Measurements from ENCODE around the gene SH3RF3. TPM values are rescaled to one million over a fixed set of nuclear protein-coding genes. Genes with fewer than 3 reads are reported as not detected.

The SH3RF3 gene
- total RNA-seq, 1 experiment from 2014 or later: not detected

- Histone ChIP-seq H3K9me3 (ENCODE audit: control insufficient read depth in 1 of 2, insufficient read depth in 1 of 2, low read depth in 1 of 2, low read length in 2 of 2) (peaks cover 0 to 4% of the 10 kb centered on the region in 2 experiments; a peak in 1 of 4 replicates), H3K4me1 (ENCODE audit: control insufficient read depth in 1 of 2, insufficient read depth in 2 of 2, low read length in 2 of 2) (peaks cover 0 to 5% of the 10 kb centered on the region in 2 experiments; a peak in 1 of 4 replicates), H3K27ac (ENCODE audit: low read depth, low read length) (no peak overlapping the region), H3K4me3 (replicated peaks in 1 of 2; ENCODE audit: low read depth in 1 of 2, low read length in 2 of 2) (no peak overlapping the region), H3K4me2 (ENCODE audit: low read length) (no peak overlapping the region), H3K27me3 (ENCODE audit: insufficient read depth, low read length) (no peaks in the 10 kb centered on the region), H4K20me1 (ENCODE audit: insufficient read depth) (no peaks in the 10 kb centered on the region), H2AFZ (ENCODE audit: low read depth, low read length, poor library complexity, severe bottlenecking) (no peak overlapping the region), H3K79me2 (ENCODE audit: insufficient read depth, low read length) (no peaks in the 10 kb centered on the region), H3K9ac (ENCODE audit: low read length) (no peak overlapping the region), H3K9me2 (ENCODE audit: insufficient read depth) (no peaks in the 10 kb centered on the region), H3K36me3 (ENCODE audit: control insufficient read depth in 1 of 2, insufficient read depth in 2 of 2, low read length in 2 of 2) (no peaks in the 10 kb centered on the region)
- intact Hi-C loops (cut with micrococcal nuclease): no loop called here
- ATAC-seq: no peak
- no TSS peak for BruUV-seq (replicated peaks)
- TF ChIP-seq YY1 (IDR thresholded peaks at IDR 0.05; ENCODE audit: extremely low read depth, insufficient replicate concordance, low read depth, low read length) (no peak), FOSL1 (IDR thresholded peaks at IDR 0.05; ENCODE audit: low read depth) (no peak), POLR2AphosphoS5 (IDR thresholded peaks at IDR 0.05; ENCODE audit: low read depth, low read length) (no peak), ATF3 (IDR thresholded peaks at IDR 0.05) (no peak), REST (IDR thresholded peaks at IDR 0.05; ENCODE audit: low read depth) (no peak), ZBTB33 (IDR thresholded peaks at IDR 0.05; ENCODE audit: extremely low read depth, insufficient replicate concordance, low read length) (no peak), ZNF274 (IDR thresholded peaks at IDR 0.05; ENCODE audit: low read depth, low read length) (no peak), CTCF (IDR thresholded peaks at IDR 0.05 in 2 of 3, conservative IDR thresholded peaks at IDR 0.05 in 1 of 3; ENCODE audit: borderline replicate concordance in 1 of 3, insufficient read depth in 1 of 3, low read depth in 2 of 3, low read length in 2 of 3) (no peak), SRF (IDR thresholded peaks at IDR 0.05; ENCODE audit: low read depth) (no peak), CBX3 (IDR thresholded peaks at IDR 0.05; ENCODE audit: low read depth) (no peak), RAD21 (IDR thresholded peaks at IDR 0.05; ENCODE audit: low read depth) (no peak), SIN3A (IDR thresholded peaks at IDR 0.05; ENCODE audit: low read depth) (no peak), JUND (IDR thresholded peaks at IDR 0.05) (no peak), POLR2A (IDR thresholded peaks at IDR 0.05; ENCODE audit: borderline replicate concordance, extremely low read depth, insufficient read depth, insufficient read length) (no peak), MAX (IDR thresholded peaks at IDR 0.05) (no peak), EZH2 (IDR thresholded peaks at IDR 0.05) (no peak), SP1 (IDR thresholded peaks at IDR 0.05; ENCODE audit: low read depth) (no peak), CEBPB (IDR thresholded peaks at IDR 0.05; ENCODE audit: low read depth) (no peak)
- POLR2A ChIA-PET: no interaction called here
- RAD21 ChIA-PET (ENCODE audit: low non-redundant PET in 1 of 2, low total read pairs in 2 of 2, uncharacterized antibody in 2 of 2, unreplicated experiment in 2 of 2): no interaction called here
- DNase-seq (ENCODE audit: low read depth, low spot score): no peak
- CTCF ChIA-PET: no interaction called here
These were observed 307.7 kb downstream of the SH3RF3 start for GRCh38 chr2:109436610-109437225.

Measured in HCT116 (cell line).